HG02973 (cell line): ENCODE data around the gene S100A7A.
"Not testable (repeated sequence)": the region's sequence is repeated elsewhere in the genome, so short reads cannot be mapped to it uniquely, and the experiment has no call there.

Experiments used
- ATAC-seq: cut with Tn5 transposase; IDR thresholded peaks from one replicate; pipeline ENCODE4 v1.9.1; 2021; ENCODE audit warnings: moderate library complexity; ENCODE audit not compliant: unreplicated experiment

The S100A7A gene

DNA sequence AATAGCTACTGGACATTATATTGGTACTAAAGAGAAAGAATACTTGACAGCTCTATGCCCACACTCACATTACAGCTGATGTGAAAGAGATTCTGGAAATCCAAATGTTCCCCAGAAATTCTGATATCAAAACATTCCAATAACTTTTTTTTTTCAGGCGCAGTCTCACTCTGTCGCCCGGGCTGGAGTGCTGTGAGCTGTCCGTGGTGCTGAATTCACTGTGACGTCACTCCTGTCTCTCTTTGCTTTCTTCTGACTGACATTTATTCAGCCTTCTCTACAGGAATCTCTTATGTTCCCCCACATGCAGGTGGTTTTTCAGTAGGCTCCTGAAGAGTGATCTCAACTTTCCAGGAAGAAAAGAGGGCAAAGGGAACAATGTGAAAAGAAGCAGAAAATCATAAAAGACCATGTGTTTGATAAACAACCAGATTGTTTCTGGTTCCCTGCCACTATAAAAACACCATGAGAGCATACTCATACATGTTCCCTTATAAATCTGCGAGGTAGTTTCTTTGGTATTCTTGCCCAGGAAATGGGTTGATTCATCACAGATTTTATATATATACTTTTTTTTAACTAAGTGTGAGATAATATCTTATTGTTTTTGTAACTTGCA is 6.2 kb downstream of the S100A7A start:
- no peak for ATAC-seq

DNA sequence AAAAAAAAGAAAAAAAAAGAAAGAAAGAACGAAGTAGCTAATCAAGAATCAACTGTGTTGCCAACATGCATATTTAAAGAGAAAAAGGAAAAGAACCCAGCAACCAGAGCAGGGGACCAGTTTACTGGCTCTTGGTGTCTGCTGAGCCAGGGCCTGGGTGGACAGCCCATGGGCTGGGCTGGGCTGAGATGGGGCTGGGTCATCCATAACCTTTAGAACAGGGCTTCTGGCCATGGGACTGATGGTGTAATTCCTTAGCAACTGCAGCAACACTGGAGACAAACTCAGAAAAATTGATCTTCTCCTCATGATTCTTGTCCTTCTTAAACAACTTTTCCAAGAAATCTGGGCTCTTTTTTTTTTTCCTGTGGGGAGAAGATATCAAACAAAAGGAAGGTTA is 10.5 kb downstream of the S100A7A start:
- no peak for ATAC-seq

DNA sequence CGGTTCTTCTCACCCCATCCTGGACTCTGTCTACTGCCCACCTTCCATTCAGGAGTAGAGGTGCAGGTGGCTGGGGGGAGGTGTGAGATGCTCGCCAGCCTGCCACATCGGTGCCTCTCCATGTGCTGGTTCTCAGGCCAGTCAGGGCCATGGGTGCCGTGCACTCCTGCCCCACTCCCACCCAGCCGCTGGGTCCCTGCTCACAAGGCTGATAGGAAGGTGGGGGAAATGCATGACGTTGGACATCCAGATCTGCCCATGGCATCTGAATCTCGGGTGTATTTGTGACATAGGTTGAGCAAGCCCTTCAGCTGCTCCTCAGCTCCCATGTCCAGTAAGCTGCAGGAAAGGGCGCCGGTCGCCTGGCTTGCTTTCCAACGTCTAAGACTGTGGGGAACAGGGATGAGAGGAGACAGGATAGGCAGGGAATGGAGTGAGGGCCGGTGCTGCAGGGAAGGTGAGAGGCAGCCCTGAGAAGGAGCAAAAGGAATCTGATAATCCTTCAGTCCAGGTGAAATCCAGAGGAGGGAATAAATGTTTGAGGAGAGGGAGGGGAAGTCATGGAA is 11.8 kb downstream of the S100A7A start:
- ATAC-seq = no peak

DNA sequence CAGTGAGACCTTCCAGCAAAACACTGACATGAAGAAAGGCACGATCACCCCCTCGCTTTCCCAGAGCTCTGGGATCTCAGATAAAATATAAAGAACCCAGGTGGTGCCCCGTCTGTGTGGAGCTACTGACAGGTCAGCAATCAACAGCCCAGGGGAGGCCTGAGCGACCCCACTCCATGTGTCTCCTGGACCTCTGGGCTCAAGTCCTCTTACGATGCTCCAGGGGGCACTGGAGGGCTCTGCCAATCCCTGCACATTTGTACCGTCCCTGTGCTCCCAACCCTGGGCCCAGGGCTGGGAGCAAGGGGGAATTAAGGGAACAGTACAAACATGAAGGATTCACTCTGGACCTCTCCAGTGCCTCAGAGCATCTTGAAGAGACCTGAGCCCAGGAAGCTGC is 12.5 kb downstream of the S100A7A start:
- ATAC-seq = no peak

DNA sequence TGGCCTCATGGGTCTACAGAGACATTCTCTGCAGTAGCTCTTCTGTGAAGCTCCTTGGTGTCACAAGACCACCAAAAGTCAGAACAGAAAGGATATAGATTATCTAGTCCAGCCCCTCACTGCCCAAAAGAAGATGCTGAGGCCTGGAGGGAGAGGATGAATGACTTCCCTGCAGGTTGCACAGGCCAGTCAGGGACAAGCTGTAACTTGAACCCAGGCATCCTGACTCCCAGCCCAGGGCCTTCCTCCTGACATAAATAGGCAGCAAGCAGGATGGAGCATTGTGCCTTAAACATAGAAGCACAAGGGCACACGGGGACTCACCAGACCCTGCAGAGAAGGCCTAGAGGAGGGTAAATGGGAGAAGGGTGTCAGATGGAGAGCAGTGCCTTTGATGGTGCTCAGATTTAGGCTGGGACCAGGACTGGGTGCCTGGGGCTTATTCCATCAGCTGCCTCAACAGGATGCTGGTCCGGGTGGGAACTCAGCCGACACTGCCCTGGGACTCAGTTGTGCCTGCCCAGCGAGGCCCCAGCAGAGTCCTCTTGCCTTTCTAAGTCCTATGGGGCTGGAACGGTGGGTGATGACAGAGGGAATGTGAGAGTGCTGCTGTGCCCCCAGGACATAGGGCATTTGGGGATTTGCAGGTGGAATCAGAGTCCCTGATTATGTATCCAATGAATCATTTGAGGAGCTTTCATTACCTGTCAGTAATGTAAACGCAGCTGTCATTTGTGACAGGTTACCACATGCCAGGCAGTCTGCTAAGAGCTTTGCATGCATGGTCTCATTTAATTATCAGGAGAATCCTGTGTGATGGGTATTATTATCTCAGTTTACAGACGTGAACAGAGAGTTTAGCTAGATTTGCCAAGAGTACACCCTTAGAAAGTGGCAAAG is 13.2 kb downstream of the S100A7A start:
- ATAC-seq = no peak

DNA sequence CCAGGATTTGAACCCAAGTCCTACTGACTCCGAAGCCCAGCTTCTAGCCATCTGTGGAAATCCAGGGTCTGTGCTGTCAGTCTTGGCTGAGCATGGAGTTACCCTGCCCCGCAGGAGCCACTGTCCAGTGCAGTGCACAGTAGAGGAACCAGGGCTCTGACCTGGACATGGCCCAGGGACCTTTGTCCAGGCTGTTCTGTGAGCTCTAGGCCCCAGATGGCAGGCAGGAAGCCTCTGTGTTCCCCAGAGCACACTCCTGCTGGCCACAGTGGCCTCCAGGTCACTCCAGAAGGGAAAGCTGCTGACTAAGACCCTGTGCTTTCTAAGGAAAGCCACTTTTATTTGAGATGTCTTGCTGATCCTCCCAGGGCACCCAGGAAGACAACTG is 13.8 kb downstream of the S100A7A start:
- ATAC-seq = no peak

DNA sequence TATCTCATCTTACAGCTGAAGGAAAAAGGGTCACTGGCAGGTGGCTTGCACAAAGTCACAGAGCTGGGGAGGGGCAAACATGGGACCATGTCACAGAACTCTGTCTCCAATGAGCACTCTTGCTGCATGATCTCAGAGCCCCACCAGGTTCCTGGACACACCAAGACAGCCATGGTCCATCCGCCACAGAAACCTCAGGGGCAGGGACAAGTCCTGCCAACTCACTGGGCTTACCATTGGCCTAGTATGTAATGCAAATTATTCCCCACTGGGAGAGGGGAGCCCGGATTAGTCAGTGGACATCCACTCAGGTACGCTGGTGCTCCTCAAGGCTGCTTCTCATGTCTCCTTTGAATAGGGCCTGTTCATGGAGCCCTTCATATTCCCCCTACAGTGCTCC is 14.2 kb downstream of the S100A7A start:
- ATAC-seq = no peak

DNA sequence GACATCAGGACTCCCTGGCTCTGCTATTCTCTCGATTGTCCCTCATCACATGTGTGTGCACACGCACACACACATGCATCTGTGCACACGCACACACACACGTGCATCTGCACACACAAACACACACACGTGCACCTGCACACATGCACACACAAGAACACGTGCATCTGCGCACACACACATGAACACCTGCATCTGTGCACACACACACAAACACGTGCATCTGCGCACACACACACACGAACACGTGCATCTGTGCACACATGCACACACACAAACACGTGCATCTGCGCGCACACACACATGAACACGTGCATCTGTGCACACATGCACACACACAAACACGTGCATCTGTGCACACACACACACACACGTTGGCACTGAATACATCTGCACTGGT is 14.7 kb downstream of the S100A7A start:
- ATAC-seq = no peak

DNA sequence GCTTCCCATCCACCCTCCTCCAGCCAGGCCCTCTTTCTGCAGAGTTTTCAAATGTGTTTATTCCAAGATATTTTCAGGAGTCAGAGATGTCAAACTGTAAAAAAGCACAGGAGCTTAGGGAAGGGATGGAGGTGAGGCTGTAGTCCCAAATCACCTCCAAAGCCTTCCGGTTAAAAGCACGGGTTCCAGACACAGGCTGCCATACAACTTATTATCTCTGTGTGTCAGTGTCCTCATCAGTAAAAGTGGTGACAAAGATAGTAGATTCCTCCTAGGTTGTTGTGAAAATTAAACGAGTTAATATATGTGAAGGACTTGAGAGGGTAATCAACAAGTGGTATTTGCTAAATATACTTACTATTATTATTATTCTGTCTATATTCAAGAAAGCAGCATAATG is 15.1 kb downstream of the S100A7A start:
- ATAC-seq = no peak

DNA sequence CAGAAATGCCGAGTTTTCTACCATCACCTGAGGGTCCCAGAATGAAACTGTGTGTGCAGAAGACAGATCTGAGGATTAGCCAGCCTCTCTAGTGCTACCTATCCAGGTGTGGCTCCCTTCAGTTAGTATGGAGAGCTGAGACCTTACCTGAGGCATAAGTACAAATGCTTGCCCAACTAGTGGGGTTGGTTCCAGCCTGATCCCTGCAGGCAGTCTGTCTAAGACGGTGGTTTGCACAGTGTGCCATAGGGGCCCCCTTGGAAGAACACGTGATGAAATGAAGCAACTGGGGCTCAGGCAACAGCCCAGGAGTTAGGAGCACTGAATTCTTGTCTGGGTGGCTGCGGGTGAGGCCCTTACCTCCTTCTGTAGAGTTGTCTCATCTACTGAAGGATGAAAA is 15.6 kb downstream of the S100A7A start:
- ATAC-seq = no peak

DNA sequence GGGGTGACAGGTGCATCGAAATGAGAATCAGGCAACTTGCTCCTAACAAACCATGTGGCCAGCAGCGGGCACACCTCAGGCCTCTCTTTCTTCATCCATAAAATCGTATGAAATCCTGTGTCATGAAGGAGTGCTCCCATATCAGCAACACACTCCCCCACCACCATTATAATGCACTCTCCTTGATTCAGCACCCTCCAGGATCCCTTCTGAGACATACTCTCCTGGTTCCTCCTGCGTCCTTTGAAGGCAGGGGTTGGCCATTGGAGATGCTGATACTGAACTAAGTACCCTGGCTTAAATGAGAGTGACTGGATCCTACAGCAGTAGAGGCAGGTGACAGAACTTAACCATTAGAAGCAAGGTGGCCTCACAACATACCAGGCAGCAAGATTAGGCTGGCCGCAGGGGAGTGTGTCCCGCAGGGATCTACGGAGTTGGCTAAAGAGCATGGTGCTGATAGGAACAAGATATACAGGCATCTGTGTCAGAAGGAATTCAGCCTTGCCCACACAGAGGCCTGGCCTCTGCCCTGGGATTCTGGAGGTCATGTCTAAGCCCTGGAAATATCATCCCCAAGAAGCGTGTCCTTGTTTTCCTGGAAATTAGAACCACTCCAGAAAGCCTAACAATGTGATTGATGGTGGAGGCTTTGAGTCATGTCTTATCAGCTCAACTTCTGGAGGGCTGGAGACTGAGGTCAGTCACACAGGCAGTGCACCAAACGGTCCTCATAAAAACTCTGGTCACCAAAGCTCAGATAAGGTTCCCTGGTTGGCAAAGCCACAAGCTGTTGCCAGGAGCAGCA is 16.8 kb downstream of the S100A7A start:
- no peak for ATAC-seq

DNA sequence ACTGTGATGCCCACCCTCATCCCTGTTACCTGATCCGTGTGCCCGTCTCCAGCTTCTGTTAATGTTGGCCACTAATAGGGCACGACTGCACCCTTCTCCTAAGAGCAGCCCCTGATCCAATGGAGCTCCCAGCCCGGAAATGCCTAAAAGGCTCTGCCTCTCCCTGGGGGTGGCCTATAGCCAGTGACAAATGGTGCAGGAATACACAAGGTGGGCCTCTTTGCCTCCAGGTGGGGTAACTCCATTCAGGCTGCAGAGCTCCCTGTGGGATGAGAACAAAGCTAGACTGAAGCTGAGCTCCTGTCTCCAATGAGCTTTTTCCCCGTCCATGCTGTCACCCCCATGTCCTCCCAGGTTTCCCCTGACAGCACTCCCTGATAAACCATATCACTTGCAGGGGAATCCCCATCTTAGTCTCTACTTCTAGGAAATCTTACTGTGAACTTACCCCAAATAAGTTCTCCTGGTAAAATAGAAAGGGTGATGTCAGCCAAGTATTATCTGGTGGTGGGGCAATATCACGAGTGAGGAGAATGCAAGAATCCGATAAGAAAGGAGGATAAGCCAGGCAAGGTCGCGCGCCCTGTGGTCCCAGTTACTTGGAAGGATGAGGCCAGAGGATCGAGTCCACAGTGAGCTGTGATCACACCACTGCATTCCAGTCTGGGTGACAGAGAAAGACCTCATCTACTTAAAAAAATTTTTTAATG is 18.6 kb downstream of the S100A7A start:
- no peak for ATAC-seq

DNA sequence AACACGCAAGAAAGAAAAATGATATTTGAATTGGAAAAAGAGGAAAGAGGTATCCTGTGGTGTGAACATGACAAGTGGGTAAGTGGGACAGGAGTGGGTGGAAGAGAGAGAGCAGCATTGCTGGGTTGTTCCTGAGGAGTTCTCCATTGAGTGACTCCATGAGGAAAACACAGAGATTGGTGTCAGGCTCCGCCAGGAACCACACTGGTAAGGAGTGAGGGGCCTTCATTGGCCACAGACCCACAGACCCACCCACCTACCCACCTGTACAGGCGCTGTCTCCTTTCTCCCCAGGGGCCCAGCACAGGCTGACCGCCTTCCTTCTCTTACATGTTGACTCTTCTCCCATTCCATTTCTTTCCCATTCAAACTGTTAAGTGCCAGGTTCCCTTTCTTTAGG is 20.9 kb downstream of the S100A7A start:
- ATAC-seq = no peak

DNA sequence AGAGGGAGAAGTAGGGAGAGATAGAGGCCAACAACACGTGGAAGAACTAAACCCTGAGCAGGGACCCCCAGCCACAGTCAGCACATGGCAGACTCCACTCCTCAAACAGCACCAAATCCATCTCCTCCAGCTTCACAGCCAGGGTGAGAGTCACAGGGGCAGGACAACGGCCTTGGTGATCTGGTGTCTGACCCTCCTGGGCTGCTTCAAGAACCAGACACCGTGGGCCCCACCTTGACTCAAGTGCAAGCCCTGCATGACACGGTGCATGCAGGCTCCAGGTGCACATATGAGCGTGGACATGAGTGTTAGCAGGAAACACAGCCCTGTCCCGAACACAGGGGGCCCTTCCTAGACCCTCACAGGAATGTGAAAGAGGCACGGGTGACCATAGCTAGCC is 22.3 kb downstream of the S100A7A start:
- no peak for ATAC-seq

DNA sequence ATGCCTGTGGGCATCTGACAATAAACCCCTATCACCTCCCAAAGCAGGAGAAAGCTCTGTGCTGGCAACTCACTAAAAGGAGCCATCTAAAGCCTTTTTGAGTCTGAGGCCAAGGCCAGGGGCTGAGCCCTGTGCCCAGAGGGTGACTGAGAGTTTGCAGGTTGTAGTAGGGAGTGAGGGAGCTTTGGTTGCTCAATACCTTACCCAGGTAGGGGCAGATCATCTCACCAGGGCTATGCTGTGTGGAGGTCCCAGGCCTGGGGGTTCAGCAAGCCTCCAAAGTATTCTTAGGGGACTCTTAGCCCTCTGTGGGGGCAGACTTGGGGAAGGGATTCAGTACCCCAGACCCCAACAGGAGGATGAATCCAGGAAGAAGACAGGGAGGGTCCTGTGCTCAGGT is 23.0 kb downstream of the S100A7A start:
- ATAC-seq = no peak

DNA sequence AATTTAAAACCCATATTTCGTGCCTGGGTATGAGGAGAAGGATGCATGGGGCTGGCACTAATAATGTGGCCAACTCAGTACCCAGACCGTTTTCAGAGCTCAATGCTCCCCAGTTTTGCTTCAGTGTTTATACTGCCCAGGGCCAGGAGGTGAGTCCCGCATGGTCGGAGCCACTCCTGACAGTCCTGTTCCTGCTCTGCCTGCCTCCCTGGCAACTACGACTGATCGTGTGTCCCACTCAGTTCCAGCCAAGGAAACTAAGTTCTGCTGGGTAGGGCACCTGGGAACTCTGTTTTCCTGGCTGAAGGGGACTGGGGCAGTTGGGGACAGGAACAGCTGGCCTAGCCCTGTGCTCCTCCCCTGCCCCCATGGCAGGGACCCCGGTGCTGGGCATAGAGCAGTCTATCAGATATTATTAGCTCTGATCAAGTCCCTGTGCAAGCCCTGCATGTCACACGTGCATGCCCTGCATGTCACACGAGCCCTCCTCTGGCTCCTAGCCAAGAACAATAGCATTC is 25.0 kb downstream of the S100A7A start:
- ATAC-seq = no peak

DNA sequence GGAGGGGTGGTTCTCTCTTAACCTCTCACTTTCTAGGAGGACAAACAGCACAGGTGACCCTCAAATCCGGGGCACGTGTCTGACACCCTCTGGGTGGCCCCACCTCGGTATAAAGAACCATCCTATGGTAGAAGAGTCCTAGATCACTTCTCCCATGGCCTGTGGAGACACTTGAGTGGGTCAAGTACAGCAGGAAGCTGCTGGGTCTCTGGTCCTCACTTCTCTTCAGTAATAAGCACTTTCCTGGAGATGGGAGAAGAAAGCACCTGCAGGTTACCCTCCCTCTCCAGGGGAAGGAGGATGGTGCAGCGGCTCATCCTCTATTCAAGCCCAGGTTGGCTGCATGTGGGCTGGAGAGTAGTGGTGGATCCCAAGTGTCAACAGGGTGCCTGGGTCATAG is 27.2 kb downstream of the S100A7A start:
- no peak for ATAC-seq

DNA sequence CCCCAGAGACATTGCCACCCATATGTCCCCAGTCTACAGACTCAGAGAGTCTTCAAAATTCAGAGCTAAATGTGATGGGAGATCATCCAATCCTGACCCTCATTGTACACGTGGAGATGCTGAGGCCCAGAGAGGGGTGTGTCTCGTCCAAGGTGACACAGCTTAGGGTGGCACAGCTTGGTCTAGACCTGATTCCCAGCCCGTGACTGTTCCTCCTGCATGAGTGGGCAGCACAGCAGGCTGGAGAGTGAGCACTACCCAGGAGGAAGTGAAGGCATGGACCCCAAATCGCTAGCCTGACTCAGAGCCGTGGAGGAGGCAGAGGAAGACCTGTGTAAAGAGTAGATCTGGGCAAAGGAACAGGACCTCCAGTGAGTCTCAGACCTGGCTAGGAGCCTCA is 27.8 kb downstream of the S100A7A start:
- ATAC-seq = no peak

DNA sequence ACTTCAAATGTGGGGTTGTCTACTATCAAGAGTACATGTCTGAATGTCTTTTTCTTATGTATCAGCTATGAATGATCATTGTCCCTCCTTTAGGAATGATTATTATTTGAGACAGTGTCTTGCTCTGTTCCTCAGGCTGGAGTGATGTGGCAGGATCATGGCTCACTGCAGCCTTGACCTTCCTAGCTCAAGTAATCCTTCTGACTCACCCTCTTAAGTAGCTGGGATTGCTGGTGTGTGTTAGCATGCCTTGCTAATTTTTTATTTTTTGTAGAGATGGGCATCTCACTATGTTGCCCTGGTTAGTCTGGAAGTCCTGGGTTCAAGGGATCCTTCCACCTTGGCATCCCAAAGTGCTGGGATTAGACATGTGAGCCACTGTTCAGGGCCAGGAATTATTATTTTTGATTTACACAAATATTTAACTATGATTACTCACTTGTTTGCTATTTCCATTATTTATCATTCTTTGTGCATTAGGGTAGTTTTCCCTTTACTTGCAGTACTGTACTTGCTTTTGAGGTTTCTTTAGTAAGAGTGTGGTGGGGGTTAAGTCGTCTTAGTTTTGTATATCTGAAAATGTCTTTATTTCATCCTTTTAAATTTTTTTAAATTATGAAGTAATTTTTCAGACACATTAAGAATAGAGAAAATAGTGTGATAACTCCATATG is 31.3 kb downstream of the S100A7A start:
- ATAC-seq = no peak

DNA sequence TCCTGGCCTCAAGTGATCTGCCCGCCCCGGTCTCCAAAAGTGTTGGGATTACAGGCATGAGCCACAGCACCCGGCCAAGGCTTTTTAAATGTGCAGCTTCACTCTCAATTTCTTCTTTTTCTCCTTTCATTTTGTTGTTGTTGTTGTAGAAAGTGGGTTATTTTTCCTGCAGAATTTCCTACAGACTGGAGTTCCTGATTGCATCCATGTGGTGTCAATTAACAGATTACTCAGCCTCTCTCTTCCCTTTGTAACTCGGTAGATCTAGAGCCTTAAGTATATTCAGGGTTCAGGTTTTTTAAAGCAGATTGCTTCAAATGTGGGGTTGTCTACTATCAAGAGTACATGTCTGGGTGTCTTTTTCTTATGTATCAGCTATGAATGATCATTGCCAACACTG is 32.5 kb downstream of the S100A7A start:
- not testable (repeated sequence) for ATAC-seq
